ENCODE measurements around the gene BANF1. TPM values are rescaled to one million over a fixed set of nuclear protein-coding genes. Genes with fewer than 3 reads are reported as not detected.
A peak's percentile ranks its signal among the peaks of the same experiment; 100 is the strongest.

BANF1 gene
- total and polyA plus RNA-seq, 9 of the 15 experiments (the other 6 are each of a cell fraction or from before 2014, with no cell fraction given), result 108 to 651 (median 263) TPM

GRCh38 chr11:65988791-65989592 is 13.3 kb upstream of the BANF1 start (continued):
- TF ChIP-seq MGA (IDR thresholded peaks at IDR 0.05) (no peak), ERF (CRISPR knock-in tag; IDR thresholded peaks at IDR 0.05) (no peak), RBM39 (optimal IDR thresholded peaks at IDR 0.05; ENCODE audit: low read depth, low read length) (no peak), MAZ (CRISPR knock-in tag; conservative IDR thresholded peaks at IDR 0.05 in 1 of 2, IDR thresholded peaks at IDR 0.05 in 1 of 2) (peak in 1 of 2 experiments; percentile 73; a peak in 2 of 4 replicates), SREBF2 (CRISPR knock-in tag; IDR thresholded peaks at IDR 0.05) (no peak), NCOA4 (IDR thresholded peaks at IDR 0.05; ENCODE audit: partially characterized antibody) (no peak), ZNF764 (CRISPR knock-in tag; IDR thresholded peaks at IDR 0.05; ENCODE audit: low read depth) (no peak), ZNF274 (IDR thresholded peaks at IDR 0.05; ENCODE audit: borderline replicate concordance, low read depth, low read length) (no peak), ZNF24 (IDR thresholded peaks at IDR 0.05) (no peak; the same call in 1 of the 2 replicates), CCAR2 (IDR thresholded peaks at IDR 0.05; ENCODE audit: low read depth, low read length) (no peak), HNRNPH1 (optimal IDR thresholded peaks at IDR 0.05; ENCODE audit: low read depth, low read length) (no peak), ZNF277 (CRISPR knock-in tag; IDR thresholded peaks at IDR 0.05; ENCODE audit: borderline replicate concordance) (no peak)
- TF ChIP-seq, protein P1, sequence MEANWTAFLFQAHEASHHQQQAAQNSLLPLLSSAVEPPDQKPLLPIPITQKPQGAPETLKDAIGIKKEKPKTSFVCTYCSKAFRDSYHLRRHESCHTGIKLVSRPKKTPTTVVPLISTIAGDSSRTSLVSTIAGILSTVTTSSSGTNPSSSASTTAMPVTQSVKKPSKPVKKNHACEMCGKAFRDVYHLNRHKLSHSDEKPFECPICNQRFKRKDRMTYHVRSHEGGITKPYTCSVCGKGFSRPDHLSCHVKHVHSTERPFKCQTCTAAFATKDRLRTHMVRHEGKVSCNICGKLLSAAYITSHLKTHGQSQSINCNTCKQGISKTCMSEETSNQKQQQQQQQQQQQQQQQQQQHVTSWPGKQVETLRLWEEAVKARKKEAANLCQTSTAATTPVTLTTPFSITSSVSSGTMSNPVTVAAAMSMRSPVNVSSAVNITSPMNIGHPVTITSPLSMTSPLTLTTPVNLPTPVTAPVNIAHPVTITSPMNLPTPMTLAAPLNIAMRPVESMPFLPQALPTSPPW (CRISPR knock-in tag; IDR thresholded peaks at IDR 0.05), result peak; percentile 39; the same call in 1 of the 2 replicates
